ENCODE data around the gene ELK3.
A peak's percentile ranks its signal among the peaks of the same experiment; 100 is the strongest.

ELK3 gene

DNA sequence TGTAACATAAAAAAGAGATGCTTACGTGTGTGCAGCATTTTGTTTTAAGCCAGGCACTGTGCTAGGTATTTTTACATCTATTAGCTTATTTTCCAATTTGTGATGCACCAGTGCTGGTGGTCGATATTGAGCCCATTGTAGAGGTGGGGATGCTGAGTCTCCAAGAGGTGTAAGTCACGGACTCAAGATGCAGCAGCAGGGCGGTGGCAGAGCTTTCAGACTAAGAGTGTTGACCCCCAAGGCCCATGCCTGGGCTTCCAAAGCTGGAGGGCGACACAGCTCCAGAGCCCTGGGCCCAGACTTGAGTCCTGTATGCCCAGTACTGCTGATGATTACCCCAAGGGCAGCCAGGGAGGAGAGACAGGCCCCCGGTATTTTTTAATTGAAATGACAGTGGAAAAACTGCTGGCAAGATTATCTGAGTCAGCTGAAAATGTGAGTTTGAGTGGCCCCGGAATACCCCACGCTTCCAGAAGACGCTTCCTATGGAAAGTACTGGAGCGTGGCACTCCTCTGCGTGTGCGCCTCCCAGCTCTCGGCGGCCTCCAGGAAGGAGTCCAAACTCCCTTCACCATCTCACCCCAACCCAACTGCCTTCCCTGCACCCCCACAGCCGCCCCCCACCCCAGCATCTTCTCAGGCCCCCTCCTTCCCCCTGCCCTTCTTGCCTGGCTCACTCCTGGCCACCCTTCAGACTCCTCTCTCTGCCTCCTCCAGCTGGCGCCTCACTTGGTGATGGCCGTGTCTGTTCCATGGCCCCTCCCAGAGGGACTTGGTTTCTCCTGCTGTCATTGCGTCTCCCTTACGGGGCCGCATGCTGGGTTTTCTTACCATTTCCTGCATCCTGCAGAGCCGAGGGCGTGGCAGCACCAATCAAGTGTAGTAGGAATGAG lies 40.7 kb downstream of the ELK3 start:
- DNase-seq (ENCODE audit: low read depth in 2 of 3, low spot score in 2 of 3): no peak

DNA sequence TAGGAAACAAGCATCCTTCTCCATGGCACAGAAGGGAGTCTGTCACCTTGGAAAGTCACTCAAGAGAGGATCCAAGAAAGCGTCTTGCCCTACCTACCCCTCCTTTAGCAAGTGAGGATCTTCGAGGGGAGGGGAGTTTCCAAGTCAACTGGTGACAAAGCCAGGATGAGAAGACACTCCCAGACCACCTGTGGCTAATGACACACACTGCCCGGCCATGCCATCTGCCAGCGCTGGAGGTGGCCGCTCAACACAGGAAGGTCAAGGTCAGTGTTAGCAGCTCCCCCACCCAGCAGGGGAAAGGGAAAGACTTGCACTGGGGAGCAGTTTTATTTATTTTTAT lies 41.3 kb downstream of the ELK3 start:
- no peak for DNase-seq (ENCODE audit: low read depth in 2 of 3, low spot score in 2 of 3)

DNA sequence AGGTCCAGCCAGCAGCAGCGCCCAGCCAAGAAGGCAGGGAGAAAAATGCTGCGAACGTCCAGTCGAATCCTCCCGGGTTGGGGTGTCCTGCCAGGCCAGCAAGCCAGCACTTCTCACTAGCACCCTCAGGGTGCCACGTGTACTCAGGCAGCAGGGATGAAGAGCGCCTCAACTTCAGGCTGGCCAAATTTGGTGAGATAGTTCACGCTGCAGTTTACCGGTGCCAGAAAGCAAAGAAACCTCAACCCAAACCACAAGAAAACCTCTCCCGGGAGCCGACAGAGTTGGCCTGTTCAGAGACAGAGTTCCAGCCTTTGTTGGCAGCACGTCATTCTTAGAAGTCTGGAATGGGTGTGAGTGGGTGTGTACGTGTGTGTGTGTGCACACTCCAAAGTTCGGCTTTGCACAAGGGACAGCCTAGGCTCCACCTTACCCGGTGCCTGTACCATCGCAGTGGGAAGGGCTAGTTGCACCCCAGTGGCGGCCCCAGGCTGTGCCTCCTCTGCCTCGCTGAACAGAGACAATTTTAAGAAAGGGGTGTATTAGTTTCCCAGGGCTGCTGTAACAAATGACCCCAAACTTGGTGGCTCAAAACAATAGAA lies 42.1 kb downstream of the ELK3 start:
- DNase-seq (ENCODE audit: low read depth in 2 of 3, low spot score in 2 of 3): no peak

DNA sequence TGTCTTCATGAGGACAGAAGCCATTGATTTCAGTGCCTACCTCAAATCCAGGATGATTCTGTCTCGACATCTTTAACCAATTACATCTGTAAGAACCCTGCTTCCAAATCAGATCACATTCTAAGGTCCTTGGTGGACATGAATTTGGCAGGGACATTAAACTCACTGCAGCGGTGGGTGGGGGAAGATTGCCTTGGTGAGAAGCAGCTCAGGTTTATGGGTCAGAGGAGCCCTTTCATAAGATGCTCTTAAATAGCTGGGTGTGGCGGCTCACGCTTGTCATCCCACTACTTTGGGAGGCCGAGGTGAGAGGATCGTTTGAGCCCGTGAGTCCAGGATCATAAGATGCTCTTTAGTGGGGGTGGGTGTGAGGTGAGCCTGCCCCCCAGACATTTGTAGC lies 42.9 kb downstream of the ELK3 start:
- DNase-seq (ENCODE audit: low read depth in 2 of 3, low spot score in 2 of 3): no peak

DNA sequence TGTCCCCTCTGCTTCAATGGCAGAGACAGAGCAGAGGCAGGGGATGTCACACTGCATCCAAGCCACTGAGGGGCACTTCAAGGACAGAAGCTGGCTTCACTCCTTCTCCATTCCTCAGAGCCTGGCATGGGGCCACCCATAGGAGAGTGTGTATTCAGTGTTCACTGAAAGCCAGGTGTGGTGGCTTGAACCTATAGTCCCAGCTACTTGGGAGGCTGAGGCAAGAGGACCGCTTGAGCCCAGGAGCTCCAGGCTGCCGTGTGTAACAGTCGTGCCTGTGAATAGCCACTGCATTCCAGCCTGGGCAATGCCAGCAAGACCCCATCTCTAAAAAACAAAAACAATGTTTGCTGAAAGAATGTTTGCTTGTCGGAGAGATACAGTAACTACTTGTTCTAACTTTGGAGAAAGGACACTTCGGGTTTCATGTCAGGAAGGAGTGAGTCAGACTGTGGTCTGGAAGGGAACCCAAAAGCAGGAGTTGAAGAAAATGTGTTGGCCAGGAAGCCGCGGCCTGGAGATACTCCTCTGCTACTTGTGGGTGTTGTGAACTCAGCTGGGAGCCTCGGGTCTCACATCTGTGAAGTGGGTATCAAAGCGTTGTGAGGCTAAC lies 43.4 kb downstream of the ELK3 start:
- DNase-seq (ENCODE audit: low read depth in 2 of 3, low spot score in 2 of 3): peak in 2 of 3 experiments; percentile 20 to 36

DNA sequence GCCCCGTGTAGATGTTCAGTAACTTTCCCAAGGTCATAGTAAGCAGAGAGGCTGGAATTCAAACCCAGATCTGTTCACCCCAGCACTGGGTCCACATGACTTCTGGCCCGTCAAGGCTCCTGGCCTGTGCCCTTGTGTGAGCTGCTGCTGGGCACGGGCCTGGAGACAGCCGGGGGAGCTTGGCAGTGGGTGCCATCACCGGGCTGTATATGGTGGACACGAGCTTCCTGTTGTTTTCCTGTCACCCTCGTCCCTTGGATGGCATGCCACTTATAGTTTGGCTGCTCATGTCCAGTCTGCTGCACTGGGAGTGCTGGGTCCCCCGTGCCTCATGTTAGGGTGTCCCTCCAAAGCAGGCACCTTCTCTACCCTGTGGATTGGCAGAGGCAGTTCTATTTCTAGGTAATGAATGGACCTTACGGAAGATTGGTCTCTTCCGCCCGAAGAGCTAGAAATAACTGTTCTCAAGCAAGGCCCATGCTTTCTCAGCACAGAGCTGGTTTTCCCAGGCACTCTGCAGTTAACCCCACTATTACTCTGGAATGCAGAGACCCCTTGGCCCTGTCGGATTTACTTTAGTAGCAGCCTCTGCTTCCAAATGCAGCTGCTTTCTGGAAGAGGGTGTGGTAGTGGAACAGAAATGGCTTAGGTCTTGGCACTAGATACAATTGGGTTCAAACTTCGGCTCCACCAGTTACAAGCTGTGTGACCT lies 44.3 kb downstream of the ELK3 start:
- no peak for DNase-seq (ENCODE audit: low read depth in 2 of 3, low spot score in 2 of 3)

DNA sequence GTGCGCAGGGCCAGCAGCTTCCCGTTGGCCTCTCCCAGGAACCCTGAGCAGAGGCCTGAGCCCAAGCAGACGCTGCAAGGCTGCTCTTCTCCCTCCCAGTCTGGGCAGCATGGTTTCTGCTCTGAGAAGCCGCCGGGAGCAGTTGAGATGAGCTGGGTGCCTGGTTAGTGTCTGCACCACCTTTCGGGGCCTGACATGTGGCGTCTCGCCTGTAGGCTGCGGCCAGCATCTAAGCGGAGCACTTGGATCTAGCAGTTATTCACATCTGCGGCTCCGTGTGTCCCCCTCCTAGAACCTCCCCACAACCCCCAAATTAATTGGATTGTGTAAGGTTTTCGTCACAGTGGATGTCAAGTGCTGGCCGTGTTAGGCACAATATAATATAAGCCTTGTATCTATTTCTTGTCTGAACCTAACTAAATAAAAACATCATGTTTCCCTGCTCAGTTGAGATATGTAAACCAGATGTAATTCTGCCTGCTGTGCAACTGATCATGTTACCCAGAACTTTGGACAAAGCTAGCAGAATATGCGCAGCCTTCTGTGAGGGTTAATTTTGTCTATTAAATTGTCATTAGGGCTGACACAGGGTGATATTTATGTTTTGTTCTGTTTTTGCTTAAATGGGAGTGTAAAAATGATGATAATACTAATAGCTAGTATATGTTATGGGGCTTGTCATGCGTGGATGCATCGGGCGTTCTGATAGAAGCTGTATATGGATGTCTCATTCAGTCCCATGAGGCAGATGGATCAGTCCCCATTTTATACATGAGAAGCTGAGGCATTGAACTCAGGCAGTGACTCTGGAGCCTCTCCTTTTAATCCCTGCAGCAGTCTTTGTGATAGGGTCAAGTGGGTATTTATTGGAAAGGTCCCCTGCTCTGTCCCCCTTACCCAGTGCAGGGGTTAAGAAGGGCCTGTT lies 45.8 kb downstream of the ELK3 start:
- no peak for DNase-seq (ENCODE audit: low read depth in 2 of 3, low spot score in 2 of 3)

DNA sequence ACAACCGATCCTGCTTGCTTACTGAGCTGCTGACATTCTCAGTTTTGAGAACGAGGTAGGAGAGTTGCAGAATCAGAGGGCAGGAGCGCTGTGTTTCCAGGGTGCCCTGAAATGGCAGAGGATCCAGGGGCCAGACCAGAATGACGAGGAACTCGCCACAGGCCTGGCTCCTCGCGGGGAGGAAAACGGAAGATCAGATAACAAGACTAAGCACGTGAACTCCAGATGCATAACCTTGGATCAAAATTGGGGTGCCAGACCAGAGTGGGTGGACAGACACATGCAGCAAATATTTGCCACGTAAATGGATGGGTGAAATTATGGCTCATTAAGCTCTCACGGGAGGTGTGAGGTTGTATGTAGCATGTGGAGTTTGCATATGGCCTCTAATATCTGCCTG lies 46.5 kb downstream of the ELK3 start:
- DNase-seq (ENCODE audit: low read depth in 2 of 3, low spot score in 2 of 3): no peak

DNA sequence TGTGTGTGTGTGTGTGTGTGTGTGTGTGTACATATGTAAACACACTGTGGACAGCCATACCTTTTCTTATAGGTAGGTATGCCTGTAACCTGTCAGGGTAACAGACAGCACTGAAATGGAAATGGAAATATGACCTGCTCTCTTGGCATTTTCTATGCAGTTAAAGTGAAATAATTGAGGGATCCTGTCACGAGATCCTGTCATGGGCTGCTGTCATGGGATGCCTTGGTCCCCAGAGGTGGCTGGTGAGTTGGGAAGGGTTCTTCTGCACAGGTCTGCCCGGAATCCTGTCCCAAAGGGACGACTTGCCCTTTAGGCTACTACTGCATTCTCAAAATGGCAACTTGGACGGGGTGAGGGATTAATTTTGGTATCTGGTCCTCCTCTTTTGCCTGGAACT lies 47.3 kb downstream of the ELK3 start:
- DNase-seq (ENCODE audit: low read depth in 2 of 3, low spot score in 2 of 3): no peak

DNA sequence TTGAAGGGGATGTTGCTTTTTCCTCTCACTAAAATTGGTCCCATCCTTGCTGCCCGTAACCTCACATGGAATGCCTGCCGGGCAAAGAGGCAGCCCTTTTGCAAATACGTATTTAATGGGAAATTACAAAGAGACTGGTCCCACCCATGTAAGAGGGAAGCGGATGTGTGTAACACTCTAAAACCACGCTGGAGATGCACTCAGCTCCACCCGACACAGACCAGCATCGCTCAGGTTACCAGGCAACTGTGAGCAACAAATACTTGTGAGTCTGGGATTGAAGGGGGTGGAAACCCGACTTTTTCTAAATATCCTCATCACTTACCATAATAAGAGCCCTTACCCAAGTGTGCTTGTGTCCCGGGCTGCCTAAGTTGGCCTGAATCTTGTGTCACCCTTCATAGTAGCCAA lies 47.7 kb downstream of the ELK3 start:
- DNase-seq (ENCODE audit: low read depth in 2 of 3, low spot score in 2 of 3): peak in 1 of 3 experiments; percentile 28

DNA sequence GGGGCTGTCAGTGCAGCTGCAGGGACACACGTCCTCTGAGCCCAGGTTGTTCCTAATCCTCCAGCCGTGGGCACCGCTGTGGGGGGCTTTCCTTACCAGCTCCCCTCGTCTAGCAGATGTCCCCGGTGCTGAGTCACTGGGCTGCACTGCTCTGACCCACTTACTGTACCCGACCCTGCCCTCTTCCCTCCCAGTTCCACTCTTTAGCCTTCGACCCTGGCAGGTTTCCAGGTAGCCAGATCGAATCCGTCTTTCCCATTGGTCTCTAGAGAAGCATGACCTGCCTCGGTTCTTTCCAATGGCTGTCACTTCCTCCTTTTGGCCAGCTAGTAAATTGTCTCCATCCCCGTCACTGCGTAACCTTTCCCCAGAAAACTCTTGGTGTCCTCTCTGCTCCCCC lies 48.4 kb downstream of the ELK3 start:
- DNase-seq (ENCODE audit: low read depth in 2 of 3, low spot score in 2 of 3): no peak

DNA sequence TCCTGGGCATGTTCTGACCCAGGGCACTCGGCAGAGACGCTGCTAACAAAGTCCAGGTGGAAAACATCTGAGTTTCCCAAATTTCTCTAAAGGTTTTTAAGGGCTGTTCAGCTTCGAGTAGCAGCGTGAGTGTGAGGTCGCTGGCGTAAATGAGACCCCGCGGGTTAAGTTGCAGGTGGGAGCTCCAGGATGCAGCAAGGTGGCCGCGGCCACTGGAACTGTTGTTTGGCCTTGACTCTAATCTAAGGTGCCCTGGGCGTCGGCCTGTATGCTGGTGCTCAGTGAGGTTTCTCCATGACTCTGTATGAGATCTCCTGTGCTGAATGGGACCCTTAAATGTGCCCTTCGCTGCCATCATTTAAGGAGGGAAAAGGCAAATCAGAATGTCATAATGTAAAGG lies 50.7 kb downstream of the ELK3 start:
- DNase-seq (ENCODE audit: low read depth in 2 of 3, low spot score in 2 of 3): no peak

DNA sequence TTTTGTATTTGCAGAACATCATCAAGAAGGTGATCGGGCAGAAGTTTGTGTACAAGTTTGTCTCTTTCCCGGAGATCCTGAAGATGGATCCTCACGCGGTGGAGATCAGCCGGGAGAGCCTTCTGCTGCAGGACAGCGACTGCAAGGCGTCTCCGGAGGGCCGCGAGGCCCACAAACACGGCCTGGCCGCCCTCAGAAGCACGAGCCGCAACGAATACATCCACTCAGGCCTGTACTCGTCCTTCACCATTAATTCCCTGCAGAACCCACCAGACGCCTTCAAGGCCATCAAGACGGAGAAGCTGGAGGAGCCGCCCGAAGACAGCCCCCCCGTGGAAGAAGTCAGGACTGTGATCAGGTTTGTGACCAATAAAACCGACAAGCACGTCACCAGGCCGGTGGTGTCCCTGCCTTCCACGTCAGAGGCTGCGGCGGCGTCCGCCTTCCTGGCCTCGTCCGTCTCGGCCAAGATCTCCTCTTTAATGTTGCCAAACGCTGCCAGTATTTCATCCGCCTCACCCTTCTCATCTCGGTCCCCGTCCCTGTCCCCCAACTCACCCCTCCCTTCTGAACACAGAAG lies 52.8 kb downstream of the ELK3 start:
- DNase-seq (ENCODE audit: low read depth in 2 of 3, low spot score in 2 of 3): no peak

DNA sequence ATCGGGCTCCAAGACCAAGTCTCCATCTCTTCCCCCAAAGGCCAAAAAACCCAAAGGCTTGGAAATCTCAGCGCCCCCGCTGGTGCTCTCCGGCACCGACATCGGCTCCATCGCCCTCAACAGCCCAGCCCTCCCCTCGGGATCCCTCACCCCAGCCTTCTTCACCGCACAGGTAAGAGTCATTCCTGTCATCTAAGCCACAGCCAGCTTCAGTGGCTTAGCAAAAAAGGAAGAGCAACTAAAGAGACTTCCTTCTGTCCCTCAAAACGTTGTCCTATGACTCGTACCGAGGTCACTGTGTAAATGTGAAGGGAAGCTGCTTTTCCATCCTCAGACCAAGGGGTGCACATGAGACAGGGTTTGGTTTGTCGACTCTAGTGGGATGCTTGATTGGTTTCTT lies 53.4 kb downstream of the ELK3 start:
- DNase-seq (ENCODE audit: low read depth in 2 of 3, low spot score in 2 of 3): no peak

DNA sequence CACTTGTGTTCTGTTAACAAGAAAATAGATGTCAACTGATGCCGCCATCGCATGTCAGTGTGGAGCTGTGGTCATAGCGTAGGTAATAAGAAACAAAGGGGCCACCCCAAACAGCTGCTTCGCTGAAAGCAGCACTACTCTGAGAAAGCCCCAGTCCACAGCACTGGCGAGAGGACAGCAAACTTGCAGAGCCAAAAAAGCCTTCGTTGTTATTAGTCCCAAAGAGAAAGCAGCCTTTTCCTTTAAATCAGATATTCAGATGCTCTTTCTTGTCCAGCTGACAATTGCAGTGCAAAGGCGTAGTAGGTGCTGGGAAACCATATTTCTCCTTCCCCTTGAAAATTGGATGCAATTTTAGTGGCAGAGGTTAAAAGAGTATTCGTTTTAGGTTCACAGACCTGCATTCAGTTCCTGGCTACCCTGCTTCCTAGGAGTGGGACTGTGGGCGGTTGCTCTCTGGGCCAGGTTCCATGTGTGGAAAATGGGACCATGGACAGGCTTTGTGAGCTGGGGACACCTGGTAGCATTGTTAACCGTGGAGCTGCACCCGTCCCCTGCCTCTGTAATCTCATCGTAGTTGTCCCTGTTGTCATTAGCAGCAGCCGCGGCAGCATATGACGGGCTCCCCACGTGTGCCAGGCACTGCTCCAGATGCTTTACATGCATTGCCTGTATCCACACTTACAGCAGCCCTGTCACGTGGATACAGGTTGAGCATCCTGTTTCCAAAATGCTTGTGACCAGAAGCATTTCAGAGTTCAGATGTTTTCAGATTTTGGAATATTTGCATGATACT lies 54.2 kb downstream of the ELK3 start:
- no peak for DNase-seq (ENCODE audit: low read depth in 2 of 3, low spot score in 2 of 3)

DNA sequence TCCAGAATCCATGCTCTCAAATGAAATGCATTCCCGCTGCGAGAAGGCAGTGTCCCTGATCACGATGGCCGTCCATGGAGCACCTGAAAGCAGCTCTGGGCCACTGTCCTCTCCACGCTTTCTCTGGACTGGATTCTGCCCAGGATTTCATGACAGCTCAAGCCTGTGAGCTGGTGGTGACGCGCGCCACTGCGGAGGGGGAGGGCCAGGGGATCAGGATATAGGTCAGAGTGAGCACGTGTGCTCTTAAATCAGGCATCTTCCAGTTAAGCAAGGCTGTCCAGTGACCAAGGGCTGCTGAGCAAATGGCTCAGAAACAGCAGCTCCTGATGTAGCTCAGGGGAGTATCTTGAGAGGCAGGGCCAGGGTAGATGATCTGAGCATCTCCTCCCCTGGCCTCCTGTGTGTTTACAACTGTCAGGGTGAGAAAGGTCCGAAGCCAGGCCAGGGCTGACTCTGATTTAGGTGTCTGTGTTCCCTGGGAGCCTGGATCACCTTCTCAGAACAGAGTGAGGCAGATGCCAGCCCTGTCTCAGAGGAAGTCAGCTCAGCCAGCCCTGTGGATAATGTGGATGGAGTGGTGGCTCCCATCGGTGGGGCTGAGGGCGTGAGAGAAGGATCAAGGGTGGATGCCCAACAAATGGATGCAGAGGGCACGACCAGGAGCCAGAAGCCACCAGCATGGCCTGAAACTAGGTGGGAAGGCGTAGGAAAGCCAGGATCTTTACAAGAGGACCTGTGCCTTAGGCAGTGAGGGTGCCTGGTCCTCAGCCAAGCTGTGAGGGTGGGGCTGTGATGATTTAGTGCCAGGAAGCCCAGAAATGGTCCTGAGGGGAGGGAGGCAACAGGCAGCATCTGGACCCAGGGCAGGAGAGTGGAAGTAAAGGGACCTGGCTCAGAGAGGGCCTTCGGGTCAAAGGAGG lies 55.3 kb downstream of the ELK3 start:
- no peak for DNase-seq (ENCODE audit: low read depth in 2 of 3, low spot score in 2 of 3)

DNA sequence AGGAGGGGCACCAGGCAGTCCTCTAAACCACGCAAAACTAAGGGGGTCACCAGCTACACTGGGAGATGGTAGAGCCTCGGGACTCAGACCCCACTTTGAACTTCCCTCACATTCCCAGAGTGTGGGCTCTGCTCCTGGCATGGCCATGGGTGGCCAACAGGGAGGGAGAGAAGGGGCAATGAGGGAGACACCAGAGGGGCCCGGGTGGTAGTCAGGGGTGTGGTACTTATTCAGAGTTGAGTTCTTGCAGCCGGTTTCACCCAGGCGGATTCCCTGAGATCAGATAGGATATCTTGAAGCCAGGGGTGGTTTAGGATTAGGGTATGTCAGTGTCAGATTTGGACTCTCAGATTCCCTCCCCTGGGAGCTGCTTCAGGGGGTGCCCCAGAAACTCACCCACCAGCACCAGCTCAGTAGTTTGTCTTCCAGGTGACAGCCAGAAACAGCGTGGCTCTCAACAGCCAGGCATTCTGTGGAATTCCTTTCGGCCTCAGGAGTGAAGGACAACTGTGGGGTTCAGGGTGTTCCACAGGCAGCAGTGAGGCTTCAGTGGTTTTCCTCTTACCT lies 56.0 kb downstream of the ELK3 start:
- DNase-seq (ENCODE audit: low read depth in 2 of 3, low spot score in 2 of 3): no peak

DNA sequence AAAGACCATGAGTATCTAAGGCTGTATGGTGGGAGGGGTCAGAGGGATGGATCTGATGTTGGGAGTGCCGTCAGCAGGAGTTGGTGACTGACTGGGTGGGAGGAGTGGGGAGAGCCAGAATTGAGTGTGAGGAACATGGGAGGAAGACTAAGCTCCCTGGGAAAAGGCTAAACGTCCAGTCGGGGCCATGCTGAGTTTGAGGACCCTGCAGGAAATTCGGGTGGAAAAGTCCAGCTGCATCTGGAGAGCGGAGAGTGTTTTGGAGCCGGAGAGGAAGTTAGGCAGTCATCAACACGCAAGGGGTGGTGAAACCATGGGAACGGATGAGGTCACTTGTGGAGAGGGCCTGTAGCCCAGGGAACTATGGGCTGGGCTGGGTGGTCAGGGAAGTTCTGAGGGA lies 60.9 kb downstream of the ELK3 start:
- DNase-seq (ENCODE audit: low read depth in 2 of 3, low spot score in 2 of 3): no peak

Measured in activated CD8-positive, alpha-beta memory T cell treated with anti-CD3 and anti-CD28 coated beads for 48 hours (primary cell).